NCI-H146 (cell line): ENCODE results near the gene OAF.
"Not testable (repeated sequence)": the region's sequence is repeated elsewhere in the genome, so short reads cannot be mapped to it uniquely, and the experiment has no call there.

ENCODE experiments used
- DNase-seq: peaks from one replicate; lab custom pipeline; 2025; lab: John Stamatoyannopoulos, UW

OAF gene

GRCh38 chr11:120241277-120241676 lies 30.4 kb downstream of the OAF start:
- DNase-seq = no peak

DNA sequence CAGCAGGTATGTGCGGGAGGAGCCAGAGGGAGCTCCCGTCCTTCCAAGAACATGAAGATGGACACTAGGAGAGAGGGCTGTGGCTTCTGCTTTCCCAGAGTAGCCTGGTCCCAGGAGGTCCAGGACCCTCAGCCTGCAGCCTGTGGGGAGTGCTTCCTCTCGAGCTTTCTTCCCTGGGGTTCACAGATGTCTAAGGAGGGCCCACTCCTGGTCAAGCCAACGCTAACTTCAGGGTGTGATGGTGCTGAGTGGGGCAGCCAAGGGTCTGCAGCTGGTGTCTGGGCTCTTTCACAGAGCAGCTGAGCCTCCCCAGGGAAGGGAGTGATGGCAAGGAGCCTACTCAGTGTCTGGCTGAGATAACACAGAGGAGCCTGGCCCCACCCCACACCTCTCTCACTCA lies 32.4 kb downstream of the OAF start:
- DNase-seq = no peak

GRCh38 chr11:120244476-120245365 lies 33.9 kb downstream of the OAF start:
- DNase-seq = no peak

DNA sequence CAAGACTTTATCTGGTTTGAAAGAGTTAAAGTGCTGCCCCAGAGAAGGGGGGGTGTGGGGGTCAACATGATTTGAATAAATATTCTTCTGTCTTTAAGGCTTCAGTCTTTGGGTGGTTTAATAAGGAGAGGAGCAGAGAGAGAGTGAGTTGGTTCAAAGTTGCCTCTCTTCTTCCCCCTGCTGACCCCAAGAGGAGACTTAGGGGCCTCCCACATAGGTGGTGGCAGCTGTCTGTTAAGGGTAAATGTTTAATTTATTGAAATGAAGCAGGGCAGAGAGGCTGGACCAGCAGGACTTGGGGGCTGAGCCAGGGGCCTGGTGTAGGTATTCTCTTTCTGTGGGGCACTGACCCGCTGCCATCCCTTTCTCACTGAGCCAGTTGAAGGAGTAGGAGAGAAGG lies 34.6 kb downstream of the OAF start:
- DNase-seq = no peak

- no peak for DNase-seq
Measured at GRCh38 chr11:120248551-120249278, 37.9 kb downstream of the OAF start.

- no peak for DNase-seq
Measured at GRCh38 chr11:120249279-120250262, 38.7 kb downstream of the OAF start.

GRCh38 chr11:120253377-120253776 lies 42.5 kb downstream of the OAF start:
- DNase-seq = not testable (repeated sequence)

GRCh38 chr11:120254788-120255518 lies 44.1 kb downstream of the OAF start:
- peak; percentile 24 for DNase-seq

DNA sequence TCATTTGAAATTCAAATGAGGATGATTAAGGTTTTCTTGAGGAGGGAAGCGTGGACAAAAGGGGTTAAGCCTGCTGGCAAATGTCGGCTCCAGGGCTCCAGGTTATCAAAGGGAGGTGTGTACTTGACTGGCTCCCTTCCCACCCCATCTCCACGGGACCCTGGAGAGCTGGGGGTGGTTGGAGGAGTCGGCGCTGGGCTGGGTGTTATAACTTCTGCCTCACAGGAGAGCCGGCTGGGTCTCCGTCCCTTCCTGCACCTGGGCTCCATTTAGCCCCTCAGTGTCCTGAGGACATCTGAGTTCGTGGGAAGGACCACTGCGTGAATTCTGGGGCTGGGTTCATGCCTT lies 44.7 kb downstream of the OAF start:
- DNase-seq = no peak

- no peak for DNase-seq
Measured at GRCh38 chr11:120256178-120256577, 45.3 kb downstream of the OAF start.

DNA sequence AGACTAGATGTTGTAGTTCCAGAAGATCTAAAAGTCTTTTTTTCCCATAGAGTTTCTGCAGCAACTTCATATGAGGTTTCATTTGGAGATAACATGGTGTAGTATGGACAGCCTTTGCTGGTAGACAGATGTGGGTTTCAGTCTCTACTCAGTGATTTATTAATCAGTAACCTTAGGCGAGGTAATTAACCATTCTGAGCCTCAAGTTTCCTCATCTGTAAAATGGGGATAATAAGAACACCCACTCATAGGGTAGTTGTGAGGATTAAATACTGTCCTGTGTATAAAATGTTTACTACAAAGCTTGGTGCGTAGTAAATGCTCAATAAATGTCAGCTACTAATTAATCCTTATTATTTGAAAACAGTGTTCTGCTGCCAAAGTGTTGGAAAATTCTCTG lies 45.9 kb downstream of the OAF start:
- DNase-seq = no peak

GRCh38 chr11:120257346-120257745 lies 46.5 kb downstream of the OAF start:
- DNase-seq = no peak

DNA sequence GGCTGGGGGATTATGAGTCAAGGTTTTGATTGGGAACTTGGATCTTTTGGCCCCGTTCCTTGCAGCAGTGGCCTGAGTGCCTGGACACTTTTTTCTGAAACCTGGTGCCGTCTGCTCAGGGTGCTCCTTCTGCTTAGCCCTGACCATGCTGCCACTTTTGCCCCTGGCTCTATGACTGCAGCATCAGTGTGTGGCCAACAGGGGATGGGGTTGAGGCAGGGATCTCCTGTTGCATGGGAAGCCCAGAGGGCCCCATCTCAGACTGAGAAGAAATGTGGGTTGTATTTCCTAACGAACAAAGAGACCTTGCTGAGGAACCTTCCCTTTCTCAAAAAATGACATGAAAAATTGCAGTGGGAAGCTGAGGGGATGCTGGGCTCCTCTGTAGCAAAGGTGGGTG lies 47.8 kb downstream of the OAF start:
- DNase-seq = no peak

DNA sequence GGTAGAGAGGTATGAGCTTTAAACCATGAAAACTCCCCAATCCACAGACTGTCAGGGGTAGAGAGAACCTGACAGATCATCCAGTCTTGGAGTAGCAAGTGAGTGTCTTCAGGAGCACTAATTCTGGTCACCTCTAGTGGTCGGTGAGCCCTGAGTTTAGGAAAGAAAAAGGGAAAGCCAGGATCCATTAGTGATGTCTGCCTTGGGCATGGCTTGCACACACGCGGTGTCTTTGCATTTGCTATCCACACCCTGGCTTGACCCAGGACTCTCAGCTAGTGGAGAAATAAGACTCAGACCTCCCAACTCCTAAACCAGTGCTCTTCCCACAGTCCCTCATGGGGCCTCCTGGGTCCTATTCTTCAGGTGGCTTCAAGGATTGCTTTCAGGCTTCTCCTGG lies 48.4 kb downstream of the OAF start:
- DNase-seq = no peak

DNA sequence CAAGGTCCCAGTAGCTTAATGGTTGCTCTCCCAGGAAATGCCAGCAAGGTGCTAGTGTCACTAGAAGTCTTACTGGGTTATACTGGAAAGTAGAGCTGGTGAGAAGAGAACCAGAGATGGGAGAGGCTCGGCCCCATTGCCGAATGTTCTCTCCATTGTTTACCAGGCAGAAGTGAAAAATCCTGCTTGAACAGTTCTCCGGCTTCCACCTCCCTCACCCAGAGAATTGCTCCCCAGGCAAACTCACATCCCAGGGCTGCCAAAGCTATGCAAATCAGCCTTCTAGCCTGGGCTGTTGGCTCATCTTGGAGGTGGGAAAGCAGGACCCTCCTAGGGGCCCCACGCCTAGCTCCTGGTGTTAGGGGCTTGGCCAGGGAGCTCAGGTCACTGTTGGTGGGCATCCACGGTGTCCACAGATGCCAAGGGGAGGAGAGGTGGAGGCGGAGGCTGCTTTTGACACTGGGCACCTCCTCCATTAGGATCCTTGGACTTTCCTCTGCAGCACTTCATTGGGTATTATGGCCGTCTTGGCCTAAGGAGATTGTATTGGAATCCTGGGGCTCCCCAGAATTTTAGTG lies 49.2 kb downstream of the OAF start:
- DNase-seq = no peak

DNA sequence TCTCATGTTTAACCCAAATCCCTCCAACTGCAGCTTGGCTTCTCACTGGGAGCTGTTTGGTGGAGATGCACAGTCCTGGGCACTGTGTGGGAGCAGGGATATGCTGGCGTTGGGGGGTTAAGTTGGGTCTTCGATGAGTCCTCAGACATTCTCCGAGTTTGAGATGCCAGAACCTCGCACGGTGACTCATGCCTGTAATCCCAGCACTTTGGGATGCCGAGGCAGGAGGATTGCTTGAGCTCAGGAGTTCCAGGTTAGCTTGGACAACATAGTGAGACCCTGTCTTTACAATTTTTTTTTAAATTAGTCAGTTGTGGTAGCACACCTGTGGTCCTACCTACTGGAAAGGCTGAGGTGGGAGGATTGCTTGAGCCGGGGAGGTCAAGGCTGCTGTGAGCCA lies 49.8 kb downstream of the OAF start:
- no peak for DNase-seq

DNA sequence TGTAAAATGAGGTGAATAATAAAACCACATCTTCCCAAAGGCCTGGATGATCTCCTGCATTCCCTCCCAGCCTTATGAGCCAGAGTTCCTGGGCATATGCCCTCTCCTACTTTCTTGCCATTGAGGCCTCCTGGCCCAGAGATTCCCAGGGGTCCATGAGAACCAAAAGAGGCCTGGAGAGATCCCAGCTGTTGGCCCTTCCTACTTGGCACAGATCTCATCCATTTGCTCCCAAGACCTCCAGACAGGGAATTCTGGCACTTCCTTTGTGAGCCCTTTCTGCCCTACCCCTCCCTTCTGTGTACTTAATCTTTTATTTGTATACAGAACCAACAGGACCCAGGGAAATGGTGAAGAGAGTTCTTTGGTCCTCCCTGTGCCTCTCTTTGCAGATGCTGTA lies 50.5 kb downstream of the OAF start:
- DNase-seq = no peak

GRCh38 chr11:120261931-120262330 lies 51.1 kb downstream of the OAF start:
- no peak for DNase-seq

GRCh38 chr11:120267319-120267718 lies 56.5 kb downstream of the OAF start:
- no peak for DNase-seq

GRCh38 chr11:120268686-120269085 lies 57.9 kb downstream of the OAF start:
- DNase-seq = no peak

GRCh38 chr11:120270386-120270785 lies 59.6 kb downstream of the OAF start:
- no peak for DNase-seq
